Measurements from ENCODE around the gene NCDN.
"Not testable (repeated sequence)": the region's sequence is repeated elsewhere in the genome, so short reads cannot be mapped to it uniquely, and the experiment has no call there.

NCDN gene

DNA sequence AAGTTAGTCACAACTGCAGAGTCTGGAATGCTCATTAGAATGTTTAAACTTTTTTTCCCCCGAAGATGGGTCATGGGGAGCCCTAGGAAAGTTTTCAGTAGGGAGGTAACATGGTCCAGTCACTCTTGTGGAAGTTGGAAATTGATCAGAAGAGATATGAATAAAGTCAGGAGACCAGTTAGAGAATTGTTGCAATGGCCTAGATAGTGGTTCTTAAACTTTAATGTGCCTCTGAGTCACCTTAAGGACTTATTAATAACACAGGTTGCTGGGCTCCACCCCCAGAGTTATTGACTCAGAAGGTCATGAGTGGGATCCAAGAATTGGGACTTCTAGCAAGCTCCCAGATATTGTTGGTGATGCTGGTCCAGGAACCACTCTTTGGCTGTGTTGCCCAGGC, 12.3 kb downstream of the NCDN start:
- no peak for DNase-seq (ENCODE audit: low spot score)

DNA sequence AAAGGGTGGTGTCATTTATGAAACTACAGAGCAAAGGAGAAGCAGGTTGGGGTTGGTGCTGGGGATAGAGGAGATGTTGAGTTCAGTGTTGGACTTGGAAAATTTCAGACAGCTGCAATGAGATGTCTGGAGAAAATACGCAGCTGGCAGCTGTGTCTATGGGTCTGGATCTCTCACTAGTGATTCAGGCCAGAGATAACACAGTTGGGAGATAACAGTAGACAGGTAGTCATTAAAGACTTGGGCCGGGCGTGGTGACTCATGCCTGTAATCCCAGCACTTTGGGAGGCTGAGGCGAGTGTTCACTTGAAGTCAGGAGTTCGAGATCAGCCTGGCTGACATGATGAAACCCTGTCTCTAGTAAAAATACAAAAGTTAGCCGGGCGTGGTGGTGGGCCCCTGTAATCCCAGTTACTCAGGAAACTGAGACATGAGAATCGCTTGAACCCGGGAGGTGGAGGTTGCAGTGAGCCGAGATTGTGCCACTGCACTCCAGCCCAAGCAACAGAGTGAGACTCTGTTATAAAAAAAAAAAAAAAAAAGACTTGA, 13.1 kb downstream of the NCDN start:
- no peak for DNase-seq (ENCODE audit: low spot score)

DNA sequence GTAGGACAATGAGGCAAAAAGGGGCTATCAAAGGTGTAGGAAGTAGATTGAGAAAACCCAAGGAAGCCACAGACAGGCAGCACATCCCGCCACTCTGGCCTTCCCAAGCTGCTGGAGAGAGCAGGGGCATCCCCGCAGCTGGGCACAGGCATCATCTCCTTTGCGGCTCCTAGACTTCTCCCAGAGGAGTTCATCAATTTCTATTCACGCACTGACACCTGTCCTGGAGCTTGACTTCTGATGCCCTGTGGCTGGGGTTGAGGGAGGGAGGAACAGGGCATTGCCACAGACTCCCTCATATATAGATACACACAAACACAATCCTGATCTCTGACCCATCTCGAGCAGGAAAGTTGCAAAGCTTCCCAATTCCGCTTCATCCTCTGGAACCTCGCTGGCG, 13.7 kb downstream of the NCDN start:
- DNase-seq (ENCODE audit: low spot score), result no peak

DNA sequence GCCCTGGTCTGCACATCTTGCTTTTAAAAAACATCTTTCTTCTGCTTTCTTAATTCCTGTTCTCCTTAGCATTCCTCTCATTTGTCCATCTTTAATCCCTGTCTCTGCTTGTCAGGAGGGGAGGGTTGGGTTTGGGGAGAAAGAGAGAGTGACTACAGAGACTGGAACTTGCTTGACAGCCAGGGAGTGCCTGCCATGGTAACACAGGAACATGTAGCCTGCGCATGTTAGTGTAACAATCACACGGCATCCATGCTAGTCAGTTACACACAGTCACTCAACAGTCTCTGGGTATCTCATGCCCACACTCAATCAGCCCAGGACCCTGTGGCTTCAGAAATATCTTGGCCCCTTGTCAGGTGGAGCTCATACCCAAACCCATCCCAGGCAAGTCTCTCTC, 14.7 kb downstream of the NCDN start:
- DNase-seq (ENCODE audit: low spot score), result no peak

DNA sequence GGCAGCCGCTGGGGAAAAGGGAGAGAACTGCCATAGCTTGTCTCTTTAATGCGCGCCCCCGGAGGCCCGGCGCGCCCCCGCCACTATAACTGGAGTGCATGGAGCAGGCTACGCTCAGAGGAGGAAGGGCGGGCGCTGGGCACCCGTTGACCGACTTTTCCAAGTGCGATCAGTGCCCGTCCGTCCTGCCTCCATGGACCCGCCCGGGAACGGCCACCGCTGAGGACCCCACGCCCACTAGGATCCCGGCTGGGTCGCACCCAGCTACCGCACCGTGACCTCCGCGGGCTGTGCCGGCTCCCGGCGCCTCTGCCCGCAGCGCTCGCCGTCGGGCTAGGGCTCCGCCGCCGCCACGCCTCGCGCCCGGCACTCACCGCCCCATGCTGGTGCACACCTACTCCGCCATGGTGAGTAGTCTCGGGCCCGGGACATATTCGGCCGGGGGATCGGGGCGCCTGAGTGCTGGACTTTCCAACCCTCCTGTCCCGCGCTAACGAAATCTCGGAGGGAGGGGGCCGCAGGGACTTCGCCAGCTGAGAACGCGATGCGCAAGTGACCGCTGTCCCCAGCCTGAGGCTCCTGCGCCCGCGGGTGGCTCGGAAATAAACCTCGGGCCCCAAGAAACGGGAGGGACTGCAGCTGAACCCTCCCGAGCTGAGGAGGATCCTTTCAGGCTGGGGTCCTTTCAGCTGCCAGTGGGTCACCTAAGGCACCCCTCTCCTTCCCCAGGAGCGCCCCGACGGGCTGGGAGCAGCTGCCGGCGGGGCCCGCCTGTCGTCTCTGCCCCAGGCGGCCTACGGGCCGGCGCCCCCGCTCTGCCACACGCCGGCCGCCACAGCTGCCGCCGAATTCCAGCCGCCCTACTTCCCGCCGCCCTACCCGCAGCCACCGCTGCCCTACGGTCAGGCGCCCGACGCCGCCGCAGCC, 15.9 kb downstream of the NCDN start, which contains the start of gene TFAP2E:
Gene TFAP2E (plus strand): TSS at position 117 of the 927 bp plus-strand sequence. CDS start 264 bp downstream, at position 381.
- peak; percentile 63 for DNase-seq (ENCODE audit: low spot score)

DNA sequence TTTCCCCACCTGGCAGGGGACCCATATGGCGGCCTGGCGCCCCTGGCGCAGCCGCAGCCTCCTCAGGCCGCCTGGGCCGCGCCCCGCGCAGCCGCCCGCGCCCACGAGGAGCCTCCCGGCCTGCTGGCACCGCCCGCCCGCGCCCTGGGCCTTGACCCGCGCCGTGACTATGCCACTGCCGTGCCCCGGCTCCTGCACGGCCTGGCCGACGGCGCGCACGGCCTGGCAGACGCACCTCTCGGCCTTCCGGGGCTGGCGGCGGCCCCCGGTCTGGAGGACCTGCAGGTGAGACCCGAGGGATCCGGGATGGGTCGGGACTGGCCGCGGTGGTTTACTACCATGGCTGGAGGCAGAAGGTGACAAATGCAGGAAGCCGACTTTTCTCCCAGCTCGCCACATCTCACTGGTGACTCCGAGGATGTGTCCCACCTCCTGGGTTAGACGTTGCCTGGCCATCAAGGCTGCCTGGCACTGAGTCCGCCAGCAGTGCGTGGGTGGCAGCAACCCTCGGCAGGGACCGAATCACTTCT, 16.6 kb downstream of the NCDN start:
- no peak for DNase-seq (ENCODE audit: low spot score)

DNA sequence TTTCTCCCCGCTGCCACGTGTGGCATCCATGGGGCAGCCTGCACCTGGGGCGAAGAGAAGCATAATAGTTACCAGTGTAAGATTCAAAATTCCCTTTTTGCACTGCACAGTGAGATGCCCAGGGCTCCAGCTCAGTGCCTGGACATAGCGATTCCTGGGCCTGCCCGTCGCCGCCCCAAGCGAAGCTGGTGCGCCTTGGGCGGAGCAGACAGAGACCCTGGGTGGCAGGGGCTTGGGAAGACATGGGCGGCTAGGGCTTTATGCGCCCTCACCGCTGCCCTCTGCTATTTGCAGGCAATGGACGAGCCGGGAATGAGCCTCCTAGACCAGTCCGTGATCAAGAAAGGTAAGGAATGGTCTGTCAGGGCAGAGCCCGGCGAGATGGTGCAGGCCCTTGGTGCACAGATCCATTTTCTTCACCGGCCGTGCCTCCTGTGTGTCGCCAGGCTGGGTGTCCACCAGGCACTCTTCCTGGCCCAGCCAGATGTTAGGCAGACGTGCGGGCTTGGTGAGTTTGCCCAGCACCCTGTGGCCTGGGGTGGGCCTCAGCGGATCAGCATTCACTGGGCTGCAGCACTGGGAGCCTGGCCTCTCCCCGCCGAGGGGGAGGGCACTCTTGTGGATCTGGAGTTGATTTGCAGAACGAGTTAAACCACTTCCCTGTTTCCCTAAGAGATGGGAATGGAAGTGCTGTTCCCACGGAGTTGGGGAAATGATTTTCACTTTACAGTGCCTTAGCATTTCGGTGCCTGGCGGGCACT, 17.2 kb downstream of the NCDN start:
- DNase-seq (ENCODE audit: low spot score), result no peak

DNA sequence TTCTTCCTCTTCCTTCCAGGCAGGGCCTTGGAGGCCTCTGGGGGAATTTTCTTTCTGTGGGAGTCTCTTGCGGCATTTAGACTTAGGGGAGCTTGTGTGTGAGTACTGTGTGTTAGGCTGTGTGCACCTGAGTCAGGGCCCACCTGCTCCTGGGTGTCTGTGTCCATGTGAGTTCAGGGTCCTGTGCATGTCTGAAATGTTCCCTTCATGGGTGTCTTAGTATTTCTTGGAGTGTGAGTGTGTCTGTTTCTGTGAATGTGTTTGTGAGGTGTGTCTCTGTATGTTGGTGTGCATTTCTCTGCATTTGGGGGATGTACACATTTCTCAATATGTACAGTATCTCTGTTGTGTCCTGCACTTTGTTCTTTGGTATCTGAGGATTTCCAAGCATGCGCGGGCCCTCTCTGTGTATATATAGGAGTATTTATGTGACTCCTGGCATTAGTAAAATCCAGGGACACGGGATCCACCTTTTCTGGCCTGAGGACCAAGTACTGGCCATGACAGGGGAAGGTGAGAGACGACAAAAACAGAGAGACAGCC, 17.9 kb downstream of the NCDN start:
- no peak for DNase-seq (ENCODE audit: low spot score)

DNA sequence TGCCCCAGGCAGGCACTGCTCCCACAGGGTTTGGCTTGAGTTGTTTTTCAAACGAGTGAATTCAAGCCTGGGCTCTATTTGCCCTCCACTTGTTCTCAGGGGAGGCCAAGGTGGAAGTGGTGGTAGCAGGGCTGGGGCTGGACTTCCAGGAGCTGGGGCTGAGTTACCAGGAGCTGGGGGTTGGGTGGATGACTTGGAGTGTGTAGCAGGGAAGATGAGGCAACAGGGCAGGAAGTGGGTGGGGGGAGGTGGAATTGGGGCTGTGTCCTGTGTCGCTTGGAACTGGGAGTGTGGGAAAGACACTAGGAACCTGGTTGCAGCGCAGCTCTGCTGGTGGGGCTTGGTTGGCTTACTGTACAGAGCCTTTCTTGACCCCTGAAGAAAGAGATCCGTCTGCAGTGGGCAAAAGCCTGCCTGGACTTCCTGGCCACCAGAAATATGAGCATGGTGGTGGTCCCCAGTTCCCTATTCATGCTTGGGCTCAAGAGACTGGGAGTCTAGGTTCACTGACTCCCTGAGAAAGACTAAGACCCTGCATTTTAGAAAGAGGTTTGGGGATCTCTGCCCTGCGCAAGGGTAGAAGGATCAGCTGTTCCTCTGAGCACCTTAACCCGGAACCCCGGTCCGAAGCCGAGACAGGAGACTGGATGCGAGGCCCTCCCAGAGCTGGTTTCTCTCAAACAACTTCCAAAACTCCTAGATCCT, 18.6 kb downstream of the NCDN start:
- no peak for DNase-seq (ENCODE audit: low spot score)

DNA sequence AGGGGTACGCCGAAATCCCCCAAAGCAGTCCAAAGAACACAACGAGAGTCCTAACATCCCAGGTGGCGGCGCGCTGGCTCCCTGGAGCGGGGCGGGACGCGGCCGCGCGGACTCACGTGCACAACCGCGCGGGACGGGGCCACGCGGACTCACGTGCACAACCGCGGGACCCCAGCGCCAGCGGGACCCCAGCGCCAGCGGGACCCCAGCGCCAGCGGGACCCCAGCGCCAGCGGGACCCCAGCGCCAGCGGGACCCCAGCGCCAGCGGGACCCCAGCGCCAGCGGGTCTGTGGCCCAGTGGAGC, 19.1 kb downstream of the NCDN start:
- DNase-seq (ENCODE audit: low spot score), result not testable (repeated sequence)

DNA sequence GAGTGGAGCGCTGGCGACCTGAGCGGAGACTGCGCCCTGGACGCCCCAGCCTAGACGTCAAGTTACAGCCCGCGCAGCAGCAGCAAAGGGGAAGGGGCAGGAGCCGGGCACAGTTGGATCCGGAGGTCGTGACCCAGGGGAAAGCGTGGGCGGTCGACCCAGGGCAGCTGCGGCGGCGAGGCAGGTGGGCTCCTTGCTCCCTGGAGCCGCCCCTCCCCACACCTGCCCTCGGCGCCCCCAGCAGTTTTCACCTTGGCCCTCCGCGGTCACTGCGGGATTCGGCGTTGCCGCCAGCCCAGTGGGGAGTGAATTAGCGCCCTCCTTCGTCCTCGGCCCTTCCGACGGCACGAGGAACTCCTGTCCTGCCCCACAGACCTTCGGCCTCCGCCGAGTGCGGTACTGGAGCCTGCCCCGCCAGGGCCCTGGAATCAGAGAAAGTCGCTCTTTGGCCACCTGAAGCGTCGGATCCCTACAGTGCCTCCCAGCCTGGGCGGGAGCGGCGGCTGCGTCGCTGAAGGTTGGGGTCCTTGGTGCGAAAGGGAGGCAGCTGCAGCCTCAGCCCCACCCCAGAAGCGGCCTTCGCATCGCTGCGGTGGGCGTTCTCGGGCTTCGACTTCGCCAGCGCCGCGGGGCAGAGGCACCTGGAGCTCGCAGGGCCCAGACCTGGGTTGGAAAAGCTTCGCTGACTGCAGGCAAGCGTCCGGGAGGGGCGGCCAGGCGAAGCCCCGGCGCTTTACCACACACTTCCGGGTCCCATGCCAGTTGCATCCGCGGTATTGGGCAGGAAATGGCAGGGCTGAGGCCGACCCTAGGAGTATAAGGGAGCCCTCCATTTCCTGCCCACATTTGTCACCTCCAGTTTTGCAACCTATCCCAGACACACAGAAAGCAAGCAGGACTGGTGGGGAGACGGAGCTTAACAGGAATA, 19.7 kb downstream of the NCDN start:
- no peak for DNase-seq (ENCODE audit: low spot score)

DNA sequence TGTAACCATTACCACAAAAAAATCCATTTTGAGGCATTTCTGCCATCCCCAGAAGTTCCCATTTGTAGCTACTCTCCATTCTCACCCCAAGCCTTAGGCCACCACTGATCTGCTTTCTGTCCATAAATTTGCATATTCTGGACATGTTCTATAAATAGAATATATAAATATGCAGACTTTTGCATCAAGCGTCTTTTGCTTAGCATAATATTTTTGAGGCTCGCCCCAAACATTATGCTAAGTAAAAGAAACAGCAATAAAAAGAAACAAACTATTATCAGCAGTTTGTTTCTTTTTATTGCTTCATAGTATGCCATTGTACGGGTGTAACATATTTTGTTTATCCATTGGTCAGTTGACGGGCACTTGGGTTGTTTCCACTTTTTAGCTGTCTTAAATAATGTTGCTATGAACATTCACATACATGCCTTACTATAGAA, 23.4 kb downstream of the NCDN start:
- no peak for DNase-seq (ENCODE audit: low spot score)

DNA sequence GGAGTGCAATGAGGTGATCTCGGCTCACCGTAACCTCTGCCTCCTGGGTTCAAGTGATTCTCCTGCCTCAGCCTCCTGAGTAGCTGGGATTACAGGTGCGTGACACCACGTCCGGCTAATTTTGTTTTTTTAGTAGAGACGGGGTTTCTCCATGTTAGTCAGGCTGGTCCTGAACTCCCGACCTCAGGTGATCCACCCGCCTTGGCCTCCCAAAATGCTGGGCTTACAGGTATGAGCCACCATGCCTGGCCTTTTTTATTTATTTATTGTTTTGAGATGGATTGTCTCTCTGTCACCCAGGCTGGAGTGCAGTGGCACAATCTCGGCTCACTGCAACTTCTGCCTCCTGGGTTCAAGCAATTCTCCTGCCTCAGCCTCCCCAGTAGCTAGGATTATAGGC, 24.0 kb downstream of the NCDN start:
- not testable (repeated sequence) for DNase-seq (ENCODE audit: low spot score)

DNA sequence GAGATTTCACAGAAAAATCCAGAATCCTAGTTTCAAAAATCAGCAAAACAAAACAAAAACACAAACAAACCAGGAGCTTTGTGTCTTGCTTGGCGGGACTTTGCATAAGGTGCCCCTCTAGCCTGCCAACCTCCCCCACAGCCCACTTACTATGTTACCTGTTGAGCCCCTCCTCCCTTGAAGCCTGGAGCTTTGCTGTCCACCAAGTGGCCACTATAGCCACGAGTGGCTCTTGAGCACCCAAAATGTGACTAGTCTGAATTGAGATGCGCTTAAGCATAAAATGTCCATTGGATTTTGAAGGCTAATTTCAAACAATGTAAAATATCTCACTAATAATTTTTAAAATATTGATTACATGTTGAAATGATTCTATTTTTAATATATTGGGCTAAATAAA, 27.7 kb downstream of the NCDN start:
- no peak for DNase-seq (ENCODE audit: low spot score)

DNA sequence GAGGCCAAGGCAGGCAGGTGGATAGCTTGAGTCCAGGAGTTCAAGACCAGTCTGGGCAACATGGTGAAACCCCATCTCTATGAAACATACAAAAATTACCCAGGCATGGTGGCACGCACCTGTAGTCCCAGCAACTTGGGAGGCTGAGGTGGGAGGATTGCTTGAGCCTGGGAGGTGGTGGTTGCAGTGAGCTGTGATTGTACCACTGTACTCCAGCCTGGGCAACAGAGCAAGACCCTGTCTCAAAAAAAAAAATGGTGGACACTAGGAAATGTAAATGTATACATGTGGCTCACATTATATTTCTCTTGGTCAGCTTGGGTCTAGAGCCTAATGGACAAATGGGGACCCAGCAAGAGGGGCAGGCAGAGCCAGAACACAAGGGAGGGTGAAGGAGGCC, 28.2 kb downstream of the NCDN start:
- DNase-seq (ENCODE audit: low spot score), result not testable (repeated sequence)

DNA sequence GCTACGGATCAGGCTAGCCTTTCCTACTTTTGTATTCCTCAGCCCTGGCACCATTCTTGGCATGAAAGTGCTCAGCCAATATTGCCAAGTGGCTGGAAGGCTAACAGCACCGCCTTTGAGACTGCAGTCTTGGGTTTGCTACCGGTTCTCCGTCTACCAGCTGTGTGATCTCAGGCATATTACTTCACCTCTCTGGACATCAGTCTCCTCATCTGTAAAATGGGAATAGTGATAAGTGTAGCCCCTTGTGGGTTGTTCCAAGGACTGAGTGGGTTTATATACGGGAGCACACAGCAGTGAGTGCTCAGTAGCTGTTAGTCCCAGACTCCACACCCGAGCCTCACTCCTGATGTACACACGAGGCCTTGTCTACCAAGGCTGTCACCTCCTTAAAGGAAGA, 29.2 kb downstream of the NCDN start:
- no peak for DNase-seq (ENCODE audit: low spot score)

DNA sequence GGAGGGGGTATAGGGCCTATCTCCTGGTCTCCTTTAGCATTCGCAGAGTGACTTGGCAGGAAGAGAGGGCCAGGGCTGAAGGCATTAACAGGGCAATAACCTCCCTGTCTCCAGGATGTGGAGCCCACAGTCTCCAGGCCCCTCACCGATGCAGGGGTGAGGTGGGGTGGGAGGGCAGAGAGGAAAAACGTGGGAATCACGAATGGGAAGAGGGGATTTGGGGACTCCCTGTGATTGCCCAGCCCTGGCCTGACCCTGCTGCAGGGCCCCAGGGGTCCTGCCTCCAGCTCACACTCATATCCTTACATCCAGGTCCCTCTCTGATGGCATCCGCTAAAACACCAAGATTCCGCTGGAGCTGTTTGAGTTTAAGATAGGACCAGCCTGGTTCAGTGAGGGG, 30.1 kb downstream of the NCDN start:
- no peak for DNase-seq (ENCODE audit: low spot score)

DNA sequence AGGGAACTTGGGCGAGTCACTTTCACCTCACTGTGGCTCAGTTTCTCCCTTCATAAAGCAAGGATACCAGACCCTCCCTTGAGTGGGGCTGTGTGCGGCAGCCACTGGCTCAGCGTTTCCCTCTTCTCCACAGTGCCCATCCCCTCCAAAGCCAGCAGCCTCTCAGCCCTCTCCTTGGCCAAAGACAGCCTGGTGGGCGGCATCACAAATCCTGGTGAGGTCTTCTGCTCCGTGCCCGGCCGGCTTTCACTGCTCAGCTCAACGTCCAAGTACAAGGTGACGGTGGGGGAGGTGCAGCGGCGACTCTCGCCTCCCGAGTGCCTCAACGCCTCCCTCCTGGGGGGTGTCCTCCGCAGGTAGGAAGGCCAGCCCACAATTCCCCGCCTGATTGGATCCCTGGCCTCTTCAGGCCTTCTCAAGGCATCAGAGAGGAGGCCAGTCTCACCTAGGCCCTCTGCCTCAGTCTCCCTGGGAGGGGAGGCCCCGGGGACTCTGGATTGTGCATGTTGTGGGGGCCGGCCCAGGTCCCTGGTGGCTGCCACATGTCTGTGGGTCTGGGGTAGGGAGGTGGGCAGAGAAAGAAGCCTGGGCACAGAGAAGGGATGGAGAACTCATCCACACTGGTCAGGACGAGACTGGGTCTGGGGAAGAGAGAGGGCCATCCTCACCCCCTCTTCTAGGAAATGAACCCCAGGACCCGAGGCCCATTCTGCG, 30.8 kb downstream of the NCDN start:
- DNase-seq (ENCODE audit: low spot score), result no peak

DNA sequence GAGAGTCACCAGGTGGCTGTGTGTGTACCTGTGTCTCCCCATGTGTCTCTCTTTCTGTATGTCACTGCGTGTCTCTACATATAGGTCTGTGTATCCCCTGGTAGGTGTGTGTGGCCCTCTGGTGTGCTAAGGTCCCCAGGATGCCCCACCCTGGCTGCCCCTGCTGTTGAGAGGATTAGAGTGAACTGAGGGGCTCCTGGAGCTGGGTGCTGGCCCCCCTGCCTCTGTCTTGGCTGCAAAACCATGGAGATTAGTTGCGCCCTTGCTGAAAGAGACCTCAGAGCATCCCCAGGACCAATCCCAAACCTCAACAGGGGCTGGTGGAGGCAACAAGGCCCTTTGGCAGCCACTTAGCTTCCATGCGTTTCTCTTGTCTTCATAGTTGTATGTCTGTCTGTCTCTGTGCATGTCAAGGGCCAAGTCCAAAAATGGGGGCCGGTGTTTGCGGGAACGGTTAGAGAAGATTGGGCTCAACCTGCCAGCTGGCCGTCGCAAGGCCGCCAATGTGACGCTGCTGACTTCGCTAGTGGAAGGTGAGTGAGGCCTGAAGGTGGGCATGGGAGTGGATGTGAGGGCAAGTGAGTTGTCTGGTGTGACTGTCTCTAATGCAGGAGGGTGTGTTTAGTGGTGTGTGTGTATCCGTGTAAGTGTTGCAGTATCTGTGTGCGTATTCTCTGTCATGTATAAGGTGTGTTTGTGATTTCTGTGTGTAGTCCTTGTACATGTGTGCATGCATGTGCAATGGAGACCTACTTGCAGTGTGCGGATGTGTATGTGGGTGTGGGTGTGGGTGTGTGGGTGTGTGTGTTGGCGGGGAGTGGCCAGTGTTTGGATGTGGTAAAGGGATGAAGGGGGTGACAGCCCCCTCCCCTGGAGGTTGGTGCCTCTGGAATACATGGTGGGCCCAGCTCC, 32.2 kb downstream of the NCDN start:
- no peak for DNase-seq (ENCODE audit: low spot score)

All from AG08395 (cell line).